K562 (cell line): ENCODE results near the gene PRSS53.

ENCODE experiments used
- ATF3 ChIP-seq, 2 experiments: fragments of 450-650 bp in 1 of 2; sonication (generic) in 1 of 2; formaldehyde crosslinking in 1 of 2; IDR thresholded peaks in 1 of 2; conservative IDR thresholded peaks in 1 of 2; 2 replicates each; pipeline versions ENCODE4 v1.6.1 to v1.8.1; 2016 to 2023; ENCODE audit warnings: mild to moderate bottlenecking in 2 of 2, moderate library complexity in 2 of 2, inconsistent platforms in 1 of 2, missing genetic modification reagents in 1 of 2
- CBX5 ChIP-seq: IDR thresholded peaks from 2 replicates; pipeline ENCODE4 v1.6.1; 2014; ENCODE audit warnings: low read depth, borderline replicate concordance
- EP300 ChIP-seq: IDR thresholded peaks from 2 replicates; pipeline ENCODE4 v1.6.1; 2012; ENCODE audit warnings: low read length, improper control_type of control experiment
- PHB2 ChIP-seq: fragments of 450-650 bp; IDR thresholded peaks from 2 replicates; pipeline ENCODE4 v1.6.1; 2017; ENCODE audit warnings: low read depth
- TRIM28 ChIP-seq: fragments of 450-650 bp; IDR thresholded peaks from 2 replicates; pipeline ENCODE4 v1.6.1; 2017
- ZNF12 ChIP-seq: sonication (generic); formaldehyde crosslinking; IDR thresholded peaks from 2 replicates; pipeline ENCODE4 v1.4.0; 2020; ENCODE audit warnings: mild to moderate bottlenecking, missing genetic modification reagents

- no peak for TF ChIP-seq ATF3 (IDR thresholded peaks at IDR 0.05)
- TF ChIP-seq ATF3 (CRISPR knock-in tag; conservative IDR thresholded peaks at IDR 0.05) = no peak
- no peak for TF ChIP-seq EP300
- 0 out of 2 replicates have a peak, but pooled peaks have one; percentile 3 for TF ChIP-seq ZNF12 (CRISPR knock-in tag)
- no peak for TF ChIP-seq TRIM28
- no peak for TF ChIP-seq PHB2
- no peak for TF ChIP-seq CBX5
These were observed 13.9 kb downstream of the PRSS53 start for GRCh38 chr16:31074814-31075183.
